Eye (tissue), 1 donor: ENCODE measurements around the gene HIVEP2.

Experiments used
- DNase-seq: peaks from one replicate; pipeline ENCODE4 v3.0.0-alpha.2; 2015

Gene HIVEP2

GRCh38 chr6:142945446-142946180, 637 bp upstream of the HIVEP2 start:
- peak; percentile 87 for DNase-seq

GRCh38 chr6:142944124-142945048, 590 bp downstream of the HIVEP2 start:
- peak; percentile 96 for DNase-seq

GRCh38 chr6:142943711-142944123, 1.3 kb downstream of the HIVEP2 start:
- DNase-seq: no peak

- peak; percentile 65 for DNase-seq
Observed at GRCh38 chr6:142942805-142943227, 2.2 kb downstream of the HIVEP2 start.

GRCh38 chr6:142942238-142942637, 2.7 kb downstream of the HIVEP2 start:
- no peak for DNase-seq

- no peak for DNase-seq
Observed at GRCh38 chr6:142941018-142941417, 4.0 kb downstream of the HIVEP2 start.

GRCh38 chr6:142940487-142940886, 4.5 kb downstream of the HIVEP2 start:
- no peak for DNase-seq

GRCh38 chr6:142938510-142938909, 6.5 kb downstream of the HIVEP2 start:
- no peak for DNase-seq

- DNase-seq: no peak
Observed at GRCh38 chr6:142937986-142938385, 7.0 kb downstream of the HIVEP2 start.

GRCh38 chr6:142935553-142936517, 9.1 kb downstream of the HIVEP2 start:
- DNase-seq: peak; percentile 72

GRCh38 chr6:142934599-142934998, 10.4 kb downstream of the HIVEP2 start:
- DNase-seq: no peak

- DNase-seq: no peak
Observed at GRCh38 chr6:142934106-142934505, 10.9 kb downstream of the HIVEP2 start.

- no peak for DNase-seq
Observed at GRCh38 chr6:142933701-142934100, 11.3 kb downstream of the HIVEP2 start.

- DNase-seq: no peak
Observed at GRCh38 chr6:142932889-142933288, 12.1 kb downstream of the HIVEP2 start.

- DNase-seq: no peak
Observed at GRCh38 chr6:142929751-142930358, 15.1 kb downstream of the HIVEP2 start.

GRCh38 chr6:142927904-142928303, 17.1 kb downstream of the HIVEP2 start:
- no peak for DNase-seq

GRCh38 chr6:142927271-142927580, 17.8 kb downstream of the HIVEP2 start:
- no peak for DNase-seq

- peak; percentile 88 for DNase-seq
Observed at GRCh38 chr6:142926494-142927270, 18.3 kb downstream of the HIVEP2 start.

- DNase-seq: no peak
Observed at GRCh38 chr6:142926177-142926493, 18.8 kb downstream of the HIVEP2 start.

GRCh38 chr6:142925575-142926110, 19.3 kb downstream of the HIVEP2 start:
- peak; percentile 31 for DNase-seq

GRCh38 chr6:142918339-142919042, 26.5 kb downstream of the HIVEP2 start:
- no peak for DNase-seq
